ENCODE measurements around the gene CD209.

DNA sequence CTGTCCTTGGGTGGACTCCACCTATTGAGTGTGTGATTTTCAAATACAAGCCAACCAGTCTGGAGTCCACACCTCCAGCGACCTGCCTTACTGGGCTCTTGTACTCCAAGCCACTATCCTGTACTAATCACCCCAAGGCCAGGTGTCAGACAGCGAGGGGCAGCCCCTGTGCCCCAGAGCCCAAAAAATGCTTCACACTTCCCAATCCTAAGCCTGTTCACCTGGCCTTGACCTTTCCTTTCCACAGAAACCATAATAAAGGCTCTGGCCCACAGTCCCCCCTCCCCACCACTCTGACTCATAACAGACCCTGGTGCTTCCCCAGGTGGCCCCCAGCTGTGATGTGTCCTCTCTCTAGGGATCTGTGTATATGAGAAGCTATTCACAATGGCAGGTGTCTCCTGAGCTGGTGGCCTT is 3.9 kb downstream of the CD209 start:
- TF ChIP-seq, protein P1, sequence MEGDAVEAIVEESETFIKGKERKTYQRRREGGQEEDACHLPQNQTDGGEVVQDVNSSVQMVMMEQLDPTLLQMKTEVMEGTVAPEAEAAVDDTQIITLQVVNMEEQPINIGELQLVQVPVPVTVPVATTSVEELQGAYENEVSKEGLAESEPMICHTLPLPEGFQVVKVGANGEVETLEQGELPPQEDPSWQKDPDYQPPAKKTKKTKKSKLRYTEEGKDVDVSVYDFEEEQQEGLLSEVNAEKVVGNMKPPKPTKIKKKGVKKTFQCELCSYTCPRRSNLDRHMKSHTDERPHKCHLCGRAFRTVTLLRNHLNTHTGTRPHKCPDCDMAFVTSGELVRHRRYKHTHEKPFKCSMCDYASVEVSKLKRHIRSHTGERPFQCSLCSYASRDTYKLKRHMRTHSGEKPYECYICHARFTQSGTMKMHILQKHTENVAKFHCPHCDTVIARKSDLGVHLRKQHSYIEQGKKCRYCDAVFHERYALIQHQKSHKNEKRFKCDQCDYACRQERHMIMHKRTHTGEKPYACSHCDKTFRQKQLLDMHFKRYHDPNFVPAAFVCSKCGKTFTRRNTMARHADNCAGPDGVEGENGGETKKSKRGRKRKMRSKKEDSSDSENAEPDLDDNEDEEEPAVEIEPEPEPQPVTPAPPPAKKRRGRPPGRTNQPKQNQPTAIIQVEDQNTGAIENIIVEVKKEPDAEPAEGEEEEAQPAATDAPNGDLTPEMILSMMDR (IDR thresholded peaks at IDR 0.05) = no peak
- TF ChIP-seq EP300 (IDR thresholded peaks at IDR 0.05) = no peak

Data from sigmoid colon (tissue), 4 donors.